H1 (cell line): Measurements from ENCODE around the gene ACTL7A. TPM values are rescaled to one million over a fixed set of nuclear protein-coding genes. Genes with fewer than 3 reads are reported as not detected.

Experiments used
- CTCF ChIA-PET: fragments of 300-600 bp; sonication (Branson Sonifier 250); formaldehyde crosslinking; loops from one replicate; lab custom pipeline; 2021; ENCODE audit not compliant: partially characterized antibody; lab: Charles Lee
- POLR2A ChIA-PET: fragments of 300-600 bp; sonication (Branson Sonifier 250); formaldehyde crosslinking; loops from one replicate; lab custom pipeline; 2021; ENCODE audit warnings: inconsistent platforms; ENCODE audit not compliant: partially characterized antibody; lab: Charles Lee
- DNase-seq, 2 experiments: peaks; one replicate each; pipeline versions ENCODE4 v3.0.0 to v3.0.0-alpha.2; 2010 to 2022; ENCODE audit warnings: low spot score in 2 of 2, low read depth in 1 of 2, mixed read lengths in 1 of 2
- FAIRE-seq: peaks from 2 replicates; lab custom pipeline; 2011; peaks lifted over from hg19 to GRCh38; lab: Jason Lieb, UNC
- H2AFZ ChIP-seq: 2 replicates; pipeline ENCODE4 v1.8.1; 2012; ENCODE audit warnings: low read length, inconsistent platforms
- H2AK5ac ChIP-seq: 2 replicates; pipeline ENCODE4 v1.6.1; 2013; ENCODE audit warnings: low read depth, low read length
- H2BK120ac ChIP-seq: replicated peaks from 2 replicates; pipeline ENCODE3; 2013; ENCODE audit warnings: low read depth, low read length, inconsistent platforms
- H2BK12ac ChIP-seq: 2 replicates; pipeline ENCODE4 v1.6.1; 2013; ENCODE audit warnings: low read depth, low read length
- H2BK15ac ChIP-seq: 2 replicates; pipeline ENCODE4 v1.6.1; 2013; ENCODE audit warnings: low read length
- H2BK20ac ChIP-seq: 2 replicates; pipeline ENCODE4 v1.6.1; 2013; ENCODE audit warnings: low read length
- H2BK5ac ChIP-seq: 2 replicates; pipeline ENCODE4 v1.6.1; 2013; ENCODE audit warnings: low read depth, low read length
- H3K14ac ChIP-seq: 2 replicates; pipeline ENCODE4 v1.6.1; 2013; ENCODE audit warnings: inconsistent platforms; ENCODE audit not compliant: insufficient read length
- H3K18ac ChIP-seq: 2 replicates; pipeline ENCODE4 v1.6.1; 2013; ENCODE audit warnings: low read length; ENCODE audit errors: extremely low read depth
- H3K23ac ChIP-seq: 2 replicates; pipeline ENCODE4 v1.6.1; 2013; ENCODE audit warnings: inconsistent platforms; ENCODE audit not compliant: insufficient read length
- H3K23me2 ChIP-seq: 2 replicates; pipeline ENCODE4 v1.6.1; 2013; ENCODE audit warnings: low read depth, low read length
- H3K27ac ChIP-seq: 2 replicates; pipeline ENCODE4 v1.6.1; 2011; ENCODE audit warnings: low read depth, low read length, inconsistent platforms
- H3K27me3 ChIP-seq, 4 experiments: replicated peaks in 1 of 4; 1 replicate in 1 of 4; 2 replicates in 3 of 4; pipeline versions ENCODE4 v1.6.1 to v1.8.1; 2011 to 2013; ENCODE audit warnings: low read length in 3 of 4, mild to moderate bottlenecking in 3 of 4, inconsistent platforms in 2 of 4, mixed read lengths in 2 of 4, moderate library complexity in 1 of 4; ENCODE audit not compliant: control insufficient read depth in 3 of 4, insufficient read depth in 3 of 4; ENCODE audit errors: extremely low read depth in 1 of 4
- H3K36me3 ChIP-seq, 4 experiments: 2 replicates each; pipeline versions ENCODE4 v1.6.1 to v1.8.1; 2011 to 2013; ENCODE audit warnings: mild to moderate bottlenecking in 4 of 4, low read length in 3 of 4, moderate library complexity in 2 of 4, control low read depth in 1 of 4, inconsistent platforms in 1 of 4; ENCODE audit not compliant: insufficient read depth in 4 of 4, control insufficient read depth in 2 of 4
- H3K4ac ChIP-seq: replicated peaks from 2 replicates; pipeline ENCODE3; 2013; ENCODE audit warnings: low read length, low read depth, mixed read lengths, inconsistent platforms; ENCODE audit not compliant: insufficient read length
- H3K4me1 ChIP-seq, 4 experiments: replicated peaks in 1 of 4; 1 replicate in 1 of 4; 2 replicates in 3 of 4; pipeline versions ENCODE4 v1.6.1 to v1.8.1; 2011 to 2013; ENCODE audit warnings: low read length in 3 of 4, inconsistent platforms in 2 of 4, mixed read lengths in 1 of 4; ENCODE audit not compliant: insufficient read depth in 4 of 4, control insufficient read depth in 3 of 4
- H3K4me2 ChIP-seq, 2 experiments: 2 replicates each; pipeline versions ENCODE4 v1.6.1 to v1.8.1; 2011 to 2013; ENCODE audit warnings: low read depth in 2 of 2, low read length in 2 of 2, control low read depth in 1 of 2, inconsistent platforms in 1 of 2, mild to moderate bottlenecking in 1 of 2; ENCODE audit not compliant: insufficient read depth in 1 of 2
- H3K4me3 ChIP-seq, 4 experiments: fragments of 200-600, 300-600 bp in 1 of 4; sonication (generic), shearing (Covaris generic), sonication (Bioruptor Twin) in 1 of 4; 2 replicates each; pipeline versions ENCODE4 v1.5.1 to v1.8.1; 2011 to 2016; ENCODE audit warnings: low read length in 4 of 4, low read depth in 3 of 4, control low read depth in 2 of 4, inconsistent platforms in 2 of 4, mild to moderate bottlenecking in 2 of 4, mixed read lengths in 1 of 4, moderate library complexity in 1 of 4; ENCODE audit not compliant: insufficient read depth in 2 of 4; ENCODE audit errors: extremely low read depth in 1 of 4
- H3K56ac ChIP-seq: replicated peaks from 2 replicates; pipeline ENCODE3; 2013; ENCODE audit warnings: low read depth, mild to moderate bottlenecking, mixed read lengths, low read length, inconsistent platforms; ENCODE audit not compliant: insufficient read length
- H3K79me1 ChIP-seq: 2 replicates; pipeline ENCODE4 v1.6.1; 2013; ENCODE audit warnings: low read depth, low read length, control low read depth
- H3K79me2 ChIP-seq, 2 experiments: 2 replicates each; pipeline versions ENCODE4 v1.6.1 to v1.8.1; 2012 to 2013; ENCODE audit warnings: low read length in 2 of 2, mild to moderate bottlenecking in 2 of 2, inconsistent platforms in 1 of 2; ENCODE audit not compliant: insufficient read depth in 2 of 2, control insufficient read depth in 1 of 2
- H3K9ac ChIP-seq, 4 experiments: replicated peaks in 1 of 4; 1 replicate in 1 of 4; 2 replicates in 3 of 4; pipeline versions ENCODE4 v1.6.1 to v1.8.1; 2011 to 2013; ENCODE audit warnings: low read depth in 3 of 4, low read length in 3 of 4, control low read depth in 2 of 4, mild to moderate bottlenecking in 2 of 4, moderate library complexity in 2 of 4, inconsistent platforms in 1 of 4; ENCODE audit errors: extremely low read depth in 1 of 4
- H3K9me3 ChIP-seq, 2 experiments: 2 replicates each; pipeline versions ENCODE4 v1.6.1 to v1.8.1; 2012 to 2013; ENCODE audit warnings: mild to moderate bottlenecking in 2 of 2, moderate library complexity in 2 of 2, control low read depth in 1 of 2, inconsistent platforms in 1 of 2, low read depth in 1 of 2, low read length in 1 of 2, mixed read lengths in 1 of 2; ENCODE audit not compliant: insufficient read depth in 2 of 2
- H4K20me1 ChIP-seq, 2 experiments: replicated peaks in 1 of 2; 2 replicates each; pipeline versions ENCODE3 to v1.8.1; 2011 to 2013; ENCODE audit warnings: inconsistent platforms in 2 of 2, low read length in 2 of 2, mild to moderate bottlenecking in 1 of 2; ENCODE audit not compliant: insufficient read depth in 2 of 2, control insufficient read depth in 1 of 2
- H4K5ac ChIP-seq: 2 replicates; pipeline ENCODE4 v1.6.1; 2013; ENCODE audit warnings: low read length, low read depth, mixed read lengths, inconsistent platforms; ENCODE audit not compliant: insufficient read length
- H4K8ac ChIP-seq: 2 replicates; pipeline ENCODE4 v1.8.0; 2013; ENCODE audit warnings: mild to moderate bottlenecking, moderate library complexity, low read length, inconsistent platforms; ENCODE audit not compliant: insufficient read depth; ENCODE audit errors: extremely low read depth
- H4K91ac ChIP-seq: replicated peaks from 2 replicates; pipeline ENCODE3; 2013; ENCODE audit warnings: low read length, mixed read lengths, inconsistent platforms; ENCODE audit not compliant: insufficient read length
- CHD2 ChIP-seq: IDR thresholded peaks from 2 replicates; pipeline ENCODE4 v1.6.1; 2012; ENCODE audit warnings: low read length, improper control_type of control experiment
- E2F6 ChIP-seq: IDR thresholded peaks from 2 replicates; pipeline ENCODE4 v1.6.1; 2012; ENCODE audit warnings: inconsistent platforms
- SP2 ChIP-seq: IDR thresholded peaks from 2 replicates; pipeline ENCODE4 v1.6.1; 2012; ENCODE audit warnings: mild to moderate bottlenecking, low read length, inconsistent platforms
- ZNF274 ChIP-seq: IDR thresholded peaks from 2 replicates; pipeline ENCODE4 v1.7.0; 2012; ENCODE audit warnings: low read length, borderline replicate concordance; ENCODE audit errors: extremely low read depth
- WGBS, 2 experiments: shearing (Covaris generic) in 1 of 2; methylation state at CpG; one replicate each; pipeline versions ENCODE4 v1.1.6 to v1.1.7; 2013 to 2015; ENCODE audit warnings: low lambda C conversion rate in 2 of 2, mixed read lengths in 2 of 2, inconsistent platforms in 1 of 2, low coverage in 1 of 2, missing lambda C conversion rate in 1 of 2; ENCODE audit not compliant: insufficient replicate concordance in 2 of 2, insufficient coverage in 1 of 2, insufficient read length in 1 of 2; ENCODE audit errors: extremely low coverage in 1 of 2, missing lambda C conversion rate in 1 of 2; 5-methylcytosine and 5-hydroxymethylcytosine counted together
- polyA plus RNA-seq, 7 experiments: library from polyadenylated mRNA; depleted of rRNA in 3 of 7; stranded (reverse) in 5 of 7; unstranded in 2 of 7; fragments of >200 nt in 5 of 7; fragments of 200-250 nt in 2 of 7; gene quantifications; 1 replicate in 5 of 7; 2 replicates in 1 of 7; 4 replicates in 1 of 7; pipeline versions ENCODE4 v1.2.1 to v1.2.3, GENCODE V29; 2011 to 2013; ENCODE audit warnings: missing spikeins in 2 of 7, mixed read lengths in 2 of 7
- total RNA-seq: library from RNA; stranded (reverse); fragmentation: NEBNext Ultra II Directional; extraction: Animal tissue kit (Norgen Biotek cat#: 25700); gene quantifications from 2 replicates; pipeline ENCODE4 v1.2.1, GENCODE V29; 2021

The ACTL7A gene
- total and polyA plus RNA-seq, 2 of the 8 experiments (the other 6 are each of a cell fraction or from before 2014, with no cell fraction given), result not detected

- H3K14ac ChIP-seq, result no peak overlapping the region
- no peak overlapping the region for H3K18ac ChIP-seq
- H3K4me1 ChIP-seq, result no peaks in the 10 kb centered on the region
- no peak overlapping the region for H3K23ac ChIP-seq
- no peaks in the 10 kb centered on the region for H3K79me1 ChIP-seq
- no peak overlapping the region for H2BK5ac ChIP-seq
- H3K56ac ChIP-seq, result no peak overlapping the region
- no peak overlapping the region for H3K9ac ChIP-seq
- H3K4me2 ChIP-seq, result no peak overlapping the region
- ChIA-PET CTCF (interaction anchor here (1.2 to 1.5 kb wide), 3 partner anchors 11 to 16 kb away, joined by 3 read pairs; no protein-coding TSS in a partner anchor), POLR2A (no interaction called here)
- H2BK12ac ChIP-seq, result no peak overlapping the region
- H3K9me3 ChIP-seq, result no peaks in the 10 kb centered on the region
- 90% methylated on average over 25 of the region's 25 CpGs; no CpG with 5 or more reads in 1 of the 2 experiments for WGBS, 2 experiments
- no peak overlapping the region for H3K4ac ChIP-seq
- H3K27me3 ChIP-seq, result no peaks in the 10 kb centered on the region
- DNase-seq, result no peak
- H2BK120ac ChIP-seq, result no peak overlapping the region
- H2BK20ac ChIP-seq, result no peak overlapping the region
- no peak overlapping the region for H2AK5ac ChIP-seq
- H4K8ac ChIP-seq, result no peak overlapping the region
- no peaks in the 10 kb centered on the region for H3K23me2 ChIP-seq
- no peaks in the 10 kb centered on the region for H3K79me2 ChIP-seq
- no peak overlapping the region for H3K27ac ChIP-seq
- H3K36me3 ChIP-seq, result no peaks in the 10 kb centered on the region
- no peak overlapping the region for H2BK15ac ChIP-seq
- H4K91ac ChIP-seq, result no peak overlapping the region
- no peak overlapping the region for H4K5ac ChIP-seq
- FAIRE-seq, result no peak
- no peak overlapping the region for H2AFZ ChIP-seq
- no peaks in the 10 kb centered on the region for H4K20me1 ChIP-seq
- no peak overlapping the region for H3K4me3 ChIP-seq
- TF ChIP-seq ZNF274 (no peak), E2F6 (no peak), SP2 (no peak), CHD2 (no peak)
Observed at GRCh38 chr9:108855529-108855886, 6.6 kb upstream of the ACTL7A start.
